HepG2 (cell line): ENCODE data around the gene MT1F.

Experiments used
- BHLHE40 ChIP-seq: IDR thresholded peaks from 2 replicates; pipeline ENCODE4 v1.6.1; 2011; ENCODE audit warnings: low read length, improper control_type of control experiment
- HMG20B ChIP-seq: conservative IDR thresholded peaks from 2 replicates; pipeline ENCODE4 v1.6.1; 2016; ENCODE audit warnings: missing genetic modification reagents, missing compliant biosample characterization
- NFE2L2 ChIP-seq: fragments of 150-350 bp; IDR thresholded peaks from 2 replicates; pipeline ENCODE4 v1.6.1; 2014; ENCODE audit warnings: low read length
- POLR2A ChIP-seq, 2 experiments: IDR thresholded peaks; 2 replicates each; pipeline ENCODE4 v1.6.1; 2011; ENCODE audit warnings: low read depth in 2 of 2, low read length in 2 of 2, mild to moderate bottlenecking in 1 of 2, moderate library complexity in 1 of 2; ENCODE audit not compliant: insufficient read depth in 1 of 2
- RAD51 ChIP-seq: fragments of 450-650 bp; IDR thresholded peaks from 2 replicates; pipeline ENCODE4 v1.6.1; 2016; ENCODE audit warnings: borderline replicate concordance
- SP1 ChIP-seq, 2 experiments: fragments of 450-650 bp in 1 of 2; sonication (generic) in 1 of 2; formaldehyde crosslinking in 1 of 2; IDR thresholded peaks; 2 replicates each; pipeline versions ENCODE4 v1.4.0 to v1.6.1; 2016 to 2020; ENCODE audit warnings: missing genetic modification reagents in 1 of 2
- YEATS4 ChIP-seq: sonication (generic); formaldehyde crosslinking; IDR thresholded peaks from 2 replicates; pipeline ENCODE4 v1.4.0; 2020; ENCODE audit warnings: missing genetic modification reagents, borderline replicate concordance
- YY1 ChIP-seq: IDR thresholded peaks from 2 replicates; pipeline ENCODE4 v1.6.1; 2011; ENCODE audit warnings: low read length, low read depth, moderate library complexity, mild to moderate bottlenecking; ENCODE audit not compliant: insufficient read depth, insufficient replicate concordance

- TF ChIP-seq BHLHE40 (no peak), HMG20B (CRISPR knock-in tag) (no peak), RAD51 (no peak), POLR2A (IDR thresholded peaks at IDR 0.05; ENCODE audit: insufficient read depth in 1 of 2, low read depth in 2 of 2, low read length in 2 of 2) (no peak), YEATS4 (CRISPR knock-in tag) (no peak), YY1 (no peak), NFE2L2 (no peak), SP1 (IDR thresholded peaks at IDR 0.05) (no peak), SP1 (CRISPR knock-in tag; IDR thresholded peaks at IDR 0.05) (no peak)
Observed at GRCh38 chr16:56618138-56618537, 39.6 kb upstream of the MT1F start.
